Measurements from ENCODE around the gene METRN. TPM values are rescaled to one million over a fixed set of nuclear protein-coding genes. Genes with fewer than 3 reads are reported as not detected.

METRN gene
- total RNA-seq, 4 donors from 2014 or later, result 13.6 to 31.2 (median 20.5) TPM

GRCh38 chr16:764848-765487 lies 50.0 kb downstream of the METRN start:
- no peak for DNase-seq (ENCODE audit: low spot score)
- no peak for TF ChIP-seq CTCF (IDR thresholded peaks at IDR 0.05)
- no peak for ATAC-seq (ENCODE audit: low FRiP score)

- no peak for DNase-seq (ENCODE audit: low spot score)
- ATAC-seq (ENCODE audit: low FRiP score), result no peak
- TF ChIP-seq CTCF (IDR thresholded peaks at IDR 0.05), result no peak
Observed at GRCh38 chr16:765488-765865, 50.6 kb downstream of the METRN start.

- ATAC-seq (ENCODE audit: low FRiP score), result no peak
- no peak for DNase-seq (ENCODE audit: low spot score)
Observed at GRCh38 chr16:766008-766819, 51.3 kb downstream of the METRN start.

GRCh38 chr16:766820-767640 lies 52.1 kb downstream of the METRN start:
- ATAC-seq (ENCODE audit: low FRiP score) (no peak), DNase-seq (ENCODE audit: low spot score) (no peak)
- no peak for TF ChIP-seq CTCF (IDR thresholded peaks at IDR 0.05)

More at GRCh38 chr16:766008-766819, 51.3 kb downstream of the METRN start:
- no peak for TF ChIP-seq CTCF (IDR thresholded peaks at IDR 0.05)

GRCh38 chr16:767743-768235 lies 52.9 kb downstream of the METRN start:
- DNase-seq (ENCODE audit: low spot score), result no peak
- ATAC-seq (ENCODE audit: low FRiP score), result no peak
- no peak for TF ChIP-seq CTCF (IDR thresholded peaks at IDR 0.05)

- no peak for ATAC-seq (ENCODE audit: low FRiP score)
- TF ChIP-seq CTCF (IDR thresholded peaks at IDR 0.05), result no peak
- no peak for DNase-seq (ENCODE audit: low spot score)
Observed at GRCh38 chr16:768428-768827, 53.5 kb downstream of the METRN start.

Other genes starting within 250 kb of the METRN start
- 10 to 100 TPM; 16.4 to 87.2 (median 22.0) TPM for gene CAPN15, start 187.4 kb upstream of the METRN start, total RNA-seq
- under 1 TPM in 1 of 4 donors, not detected in 3; 0.19 TPM for gene PRR35, start 154.7 kb upstream of the METRN start, total RNA-seq
- 1 to 10 TPM in 3 of 4 donors, under 1 TPM in 1; 0.24 to 5.5 (median 1.2) TPM for gene NHLRC4, start 148.1 kb upstream of the METRN start, total RNA-seq
- gene PIGQ, start 145.2 kb upstream of the METRN start, total RNA-seq, result 10 to 100 TPM; 22.0 to 25.1 (median 23.8) TPM
- gene RAB40C, start 125.1 kb upstream of the METRN start, total RNA-seq, result 10 to 100 TPM; 11.6 to 20.6 (median 14.8) TPM
- under 1 TPM in 3 of 4 donors, not detected in 1; 0.19 to 0.63 (median 0.25) TPM for gene WFIKKN1, start 84.1 kb upstream of the METRN start, total RNA-seq
- 100 to 1,000 TPM in 3 of 4 donors, 10 to 100 TPM in 1; 75.7 to 155 (median 111) TPM for gene METTL26, start 78.8 kb upstream of the METRN start, total RNA-seq
- 10 to 100 TPM; 33.3 to 54.7 (median 41.3) TPM for gene MCRIP2, start 73.3 kb upstream of the METRN start, total RNA-seq
- 10 to 100 TPM in 3 of 4 donors, 1 to 10 TPM in 1; 7.0 to 25.1 (median 21.2) TPM for gene WDR90, start 65.8 kb upstream of the METRN start, total RNA-seq
- gene RHOT2, start 47.0 kb upstream of the METRN start, total RNA-seq, result 10 to 100 TPM; 38.8 to 86.9 (median 61.5) TPM
- 1 to 10 TPM in 1 of 4 donors, under 1 TPM in 2, not detected in 1; 0.44 to 1.0 (median 0.96) TPM for gene RHBDL1, start 39.4 kb upstream of the METRN start, total RNA-seq
- gene STUB1, start 34.7 kb upstream of the METRN start, total RNA-seq, result 100 to 1,000 TPM; 119 to 161 (median 128) TPM
- gene JMJD8, start 30.8 kb upstream of the METRN start, total RNA-seq, result 10 to 100 TPM; 65.8 to 79.6 (median 71.8) TPM
- gene WDR24, start 24.7 kb upstream of the METRN start, total RNA-seq, result 1 to 10 TPM; 6.7 to 8.7 (median 6.9) TPM
- gene FBXL16, start 9.3 kb upstream of the METRN start, total RNA-seq, result under 1 TPM in 3 of 4 donors, not detected in 1; 0.48 to 0.75 (median 0.56) TPM
- gene ANTKMT, start 6.0 kb downstream of the METRN start, total RNA-seq, result 10 to 100 TPM; 21.9 to 45.4 (median 36.2) TPM
- 1 to 10 TPM in 2 of 4 donors, under 1 TPM in 2; 0.72 to 2.4 (median 1.5) TPM for gene CCDC78, start 11.3 kb downstream of the METRN start, total RNA-seq
- gene HAGHL, start 12.0 kb downstream of the METRN start, total RNA-seq, result 1 to 10 TPM in 3 of 4 donors, under 1 TPM in 1; 0.79 to 7.3 (median 4.6) TPM
- gene CIAO3, start 25.9 kb downstream of the METRN start, total RNA-seq, result 10 to 100 TPM; 17.6 to 26.8 (median 22.1) TPM
- gene MSLN, start 45.6 kb downstream of the METRN start, total RNA-seq, result 100 to 1,000 TPM in 2 of 4 donors, 10 to 100 TPM in 1, 1 to 10 TPM in 1; 1.1 to 355 (median 129) TPM
- 10 to 100 TPM in 3 of 4 donors, 1 to 10 TPM in 1; 9.6 to 20.9 (median 13.7) TPM for gene RPUSD1, start 73.3 kb downstream of the METRN start, total RNA-seq
- 10 to 100 TPM in 1 of 4 donors, 1 to 10 TPM in 3; 2.8 to 10.7 (median 4.6) TPM for gene CHTF18, start 73.5 kb downstream of the METRN start, total RNA-seq
- not detected for gene GNG13, start 85.6 kb downstream of the METRN start, total RNA-seq